ENCODE results near the gene MATCAP1. TPM values are rescaled to one million over a fixed set of nuclear protein-coding genes. Genes with fewer than 3 reads are reported as not detected.

Gene MATCAP1
- total and polyA plus RNA-seq, 2 of the 8 experiments (the other 6 are each of a cell fraction or from before 2014, with no cell fraction given), result 22.9 to 27.5 TPM

DNA sequence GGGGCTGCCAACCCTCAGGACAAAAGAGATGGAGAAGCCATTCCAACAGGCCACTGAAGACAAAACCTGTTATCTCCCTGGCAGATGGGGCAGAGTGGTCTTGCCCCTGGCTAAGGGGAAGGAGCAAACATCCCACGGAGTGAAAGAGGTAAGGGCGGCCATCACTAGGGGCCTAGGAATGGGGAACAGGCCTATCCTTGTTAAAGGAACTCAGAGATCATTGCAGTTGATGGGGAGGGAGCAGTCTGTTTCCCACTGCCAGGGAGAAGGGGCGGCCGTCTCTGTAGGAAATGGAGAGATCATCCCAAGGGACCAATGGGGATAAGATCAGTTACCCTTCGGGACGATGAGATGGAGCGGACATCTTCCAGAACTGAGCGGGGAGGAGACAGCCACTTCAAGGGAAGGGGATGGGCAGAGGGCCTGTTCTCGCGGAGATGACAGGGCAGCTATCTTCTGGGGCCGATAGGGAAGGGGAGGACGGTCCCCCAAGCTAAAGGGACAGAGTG, 42.6 kb upstream of the MATCAP1 start:
- peaks cover 3 to 10% of the 10 kb centered on the region in 2 experiments for H4K20me1 ChIP-seq (replicated peaks in 1 of 2; ENCODE audit: control insufficient read depth in 1 of 2, insufficient read depth in 2 of 2, low read length in 2 of 2)
- peaks cover 15 to 31% (median 29%) of the 10 kb centered on the region in 4 experiments; a peak in 7 of 8 replicates for H3K36me3 ChIP-seq (ENCODE audit: control insufficient read depth in 2 of 4, insufficient read depth in 4 of 4, low read length in 3 of 4)
- POLR2A ChIA-PET (ENCODE audit: partially characterized antibody), result interaction anchor here (0.5 to 2.7 kb wide), 11 partner anchors 9 to 176 kb away, joined by 3 to 22 read pairs (median 8); partner anchors contain the start of genes EXOC3L1 and FHOD1
- no peak overlapping the region for H3K56ac ChIP-seq (replicated peaks; ENCODE audit: insufficient read length, low read depth, low read length)
- no peak overlapping the region for H2BK5ac ChIP-seq (ENCODE audit: low read depth, low read length)
- H4K91ac ChIP-seq (replicated peaks; ENCODE audit: insufficient read length, low read length), result no peak overlapping the region
- H2BK12ac ChIP-seq (ENCODE audit: low read depth, low read length), result no peak overlapping the region
- H3K4me3 ChIP-seq (ENCODE audit: extremely low read depth in 1 of 4, insufficient read depth in 2 of 4, low read depth in 3 of 4, low read length in 4 of 4), result peak overlapping the region; percentile 83 to 96 (median 94)
- H3K27me3 ChIP-seq (replicated peaks in 1 of 4; ENCODE audit: control insufficient read depth in 3 of 4, extremely low read depth in 1 of 4, insufficient read depth in 3 of 4, low read length in 3 of 4), result no peaks in the 10 kb centered on the region; a peak in 4 of 7 replicates
- H3K4me1 ChIP-seq (replicated peaks in 1 of 4; ENCODE audit: control insufficient read depth in 3 of 4, insufficient read depth in 4 of 4, low read length in 3 of 4), result peaks cover 0 to 6% (median 3%) of the 10 kb centered on the region in 4 experiments; a peak in 3 of 7 replicates
- H2BK15ac ChIP-seq (ENCODE audit: low read length), result 0 out of 2 replicates have a peak overlapping the region, but pooled peaks have one; percentile 14
- H4K5ac ChIP-seq (ENCODE audit: insufficient read length, low read depth, low read length), result no peak overlapping the region
- H3K18ac ChIP-seq (ENCODE audit: extremely low read depth, low read length), result no peak overlapping the region
- H3K23ac ChIP-seq (ENCODE audit: insufficient read length), result no peak overlapping the region
- H4K8ac ChIP-seq (ENCODE audit: extremely low read depth, insufficient read depth, low read length), result no peak overlapping the region
- CTCF ChIA-PET (ENCODE audit: partially characterized antibody), result interaction anchor here (0.7 to 3.9 kb wide), 17 partner anchors 8 to 248 kb away, joined by 3 to 25 read pairs (median 5); partner anchors contain the start of genes ELMO3 and NOL3
- no peak overlapping the region for H3K14ac ChIP-seq (ENCODE audit: insufficient read length)
- no peak overlapping the region for H3K27ac ChIP-seq (ENCODE audit: low read depth, low read length)
- no peak overlapping the region for H2BK20ac ChIP-seq (ENCODE audit: low read length)
- 0 out of 2 replicates have a peak, but pooled peaks have one; percentile 10 for TF ChIP-seq PHF8 (conservative IDR thresholded peaks at IDR 0.05; ENCODE audit: low read depth, low read length)
- TF ChIP-seq KDM4A (IDR thresholded peaks at IDR 0.05; ENCODE audit: low read depth, low read length, severe bottlenecking), result peak; percentile 2
- no peak for TF ChIP-seq CEBPB (IDR thresholded peaks at IDR 0.05; ENCODE audit: low read depth, low read length)
- TF ChIP-seq TBP (IDR thresholded peaks at IDR 0.05; ENCODE audit: low read depth, low read length), result no peak
- no peak for TF ChIP-seq SP2 (IDR thresholded peaks at IDR 0.05; ENCODE audit: low read length)
- no peak for TF ChIP-seq TCF12 (IDR thresholded peaks at IDR 0.05; ENCODE audit: low read depth, low read length)
- no peak for TF ChIP-seq SIRT6 (IDR thresholded peaks at IDR 0.05; ENCODE audit: low read length)
- TF ChIP-seq TEAD4 (IDR thresholded peaks at IDR 0.05; ENCODE audit: low read depth, low read length), result no peak
- no peak for TF ChIP-seq TAF1 (IDR thresholded peaks at IDR 0.05; ENCODE audit: low read depth, low read length)
- DNase-seq (ENCODE audit: low read depth in 1 of 2, low spot score in 2 of 2) (no peak), FAIRE-seq (no peak)
- no peaks in the 10 kb centered on the region; the same call in 1 of the 2 replicates for H3K79me1 ChIP-seq (ENCODE audit: low read depth, low read length)
- no peak overlapping the region for H2AK5ac ChIP-seq (ENCODE audit: low read depth, low read length)
- H3K4me2 ChIP-seq (ENCODE audit: insufficient read depth in 1 of 2, low read depth in 2 of 2, low read length in 2 of 2), result peak overlapping the region; percentile 74 to 92
- peak overlapping the region; percentile 74; the same call in 1 of the 2 replicates for H2AFZ ChIP-seq (ENCODE audit: low read length)
- H3K23me2 ChIP-seq (ENCODE audit: low read depth, low read length), result peaks cover 5% of the 10 kb centered on the region
- no peak overlapping the region for H3K4ac ChIP-seq (replicated peaks; ENCODE audit: insufficient read length, low read depth, low read length)
- WGBS, 2 experiments (ENCODE audit: extremely low coverage in 1 of 2, insufficient coverage in 1 of 2, insufficient read length in 1 of 2, insufficient replicate concordance in 2 of 2, low coverage in 1 of 2, low lambda C conversion rate in 2 of 2, missing lambda C conversion rate in 1 of 2), result 18% methylated on average over 12 of the region's 12 CpGs; no CpG with 5 or more reads in 1 of the 2 experiments
- H2BK120ac ChIP-seq (replicated peaks; ENCODE audit: low read depth, low read length), result no peak overlapping the region
- H3K9me3 ChIP-seq (ENCODE audit: insufficient read depth in 2 of 2, low read depth in 1 of 2, low read length in 1 of 2), result no peaks in the 10 kb centered on the region
- H3K9ac ChIP-seq (replicated peaks in 1 of 4; ENCODE audit: extremely low read depth in 1 of 4, low read depth in 3 of 4, low read length in 3 of 4), result no peak overlapping the region; a peak in 1 of 7 replicates
- peaks cover 0 to 13% of the 10 kb centered on the region in 2 experiments; a peak in 2 of 4 replicates for H3K79me2 ChIP-seq (ENCODE audit: control insufficient read depth in 1 of 2, insufficient read depth in 2 of 2, low read length in 2 of 2)
